HG03442 (cell line): ENCODE measurements around the gene MFSD12.
A peak's percentile ranks its signal among the peaks of the same experiment; 100 is the strongest.
"Not testable (repeated sequence)": the region's sequence is repeated elsewhere in the genome, so short reads cannot be mapped to it uniquely, and the experiment has no call there.

Experiments used
- ATAC-seq: cut with Tn5 transposase; IDR thresholded peaks from one replicate; pipeline ENCODE4 v1.9.1; 2021; ENCODE audit warnings: mild to moderate bottlenecking, moderate library complexity; ENCODE audit not compliant: unreplicated experiment

The MFSD12 gene

DNA sequence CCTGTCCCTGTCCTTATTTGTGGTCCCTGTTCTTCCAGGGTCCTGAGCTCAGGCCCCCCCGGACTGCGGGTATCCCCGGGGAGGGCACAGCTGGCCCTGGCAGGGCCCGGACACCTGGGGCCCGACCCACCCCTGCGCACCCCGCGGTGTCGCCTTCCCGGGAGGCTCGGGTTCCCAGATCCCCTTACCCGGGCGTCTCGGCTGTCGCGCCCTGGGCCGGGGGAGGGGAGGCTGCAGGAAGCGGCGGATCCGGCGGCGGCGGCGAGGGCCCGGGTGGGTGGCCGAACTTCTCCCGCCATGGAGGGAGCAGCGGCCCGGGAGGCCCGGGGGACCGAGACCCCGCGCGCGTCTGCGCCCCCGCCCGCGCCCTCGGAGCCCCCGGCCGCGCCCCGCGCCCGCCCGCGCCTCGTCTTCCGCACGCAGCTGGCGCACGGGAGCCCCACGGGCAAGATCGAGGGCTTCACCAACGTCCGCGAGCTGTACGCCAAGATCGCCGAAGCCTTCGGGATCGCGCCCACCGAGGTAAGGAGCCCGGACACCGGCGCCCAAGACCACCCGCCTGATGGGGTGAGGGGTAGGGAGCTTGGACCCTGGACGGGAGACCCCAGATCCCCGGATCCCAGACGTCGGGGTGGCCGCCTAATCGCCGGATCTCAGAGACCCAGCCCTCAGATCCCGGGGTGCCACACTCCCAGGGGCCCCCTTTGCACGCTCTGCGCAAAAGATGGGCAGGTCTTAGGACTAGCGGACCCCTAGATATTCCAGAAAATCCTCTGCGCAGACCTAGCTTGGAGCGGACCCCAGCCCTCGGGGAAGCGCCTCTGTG, 28.1 kb upstream of the MFSD12 start, which contains the start of gene GIPC3:
GIPC3 (plus strand) TSS at position 178 of the 826 bp plus-strand sequence; CDS start at position 298, 120 bp downstream.
- ATAC-seq: no peak

DNA sequence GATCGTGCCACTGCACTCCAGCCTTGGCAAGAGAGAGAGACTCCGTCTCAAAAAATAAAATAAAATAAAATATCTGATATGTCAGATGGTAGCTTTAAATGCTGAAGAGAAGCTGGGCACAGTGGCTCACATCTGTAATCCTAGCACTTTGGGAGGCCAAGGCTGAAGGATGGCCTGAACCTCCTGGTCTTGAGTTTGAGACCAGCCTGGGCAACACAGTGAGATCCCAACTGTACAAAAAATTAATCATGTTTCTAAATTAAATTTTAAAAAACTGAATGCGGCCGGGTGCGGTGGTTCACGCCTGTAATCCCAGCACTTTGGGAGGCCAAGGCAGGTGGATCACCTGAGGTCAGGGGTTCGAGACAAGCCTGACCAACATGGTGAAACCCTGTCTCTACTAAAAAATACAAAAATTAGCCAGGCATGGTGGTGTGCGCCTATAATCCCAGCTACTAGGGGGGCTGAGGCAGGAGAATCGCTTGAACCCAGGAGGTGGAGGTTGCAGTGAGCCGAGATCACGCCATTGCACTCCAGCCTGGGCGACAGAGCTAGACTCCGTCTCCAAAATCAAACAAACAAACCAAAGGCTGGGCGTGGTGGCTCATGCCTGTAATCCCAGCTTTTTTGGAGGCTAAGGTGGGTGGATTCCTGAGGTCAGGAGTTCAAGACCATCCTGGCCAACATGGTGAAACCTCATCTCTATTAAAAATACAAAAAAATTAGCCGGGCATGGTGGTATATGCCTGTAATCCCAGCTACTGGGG, 26.8 kb upstream of the MFSD12 start:
- not testable (repeated sequence) for ATAC-seq

DNA sequence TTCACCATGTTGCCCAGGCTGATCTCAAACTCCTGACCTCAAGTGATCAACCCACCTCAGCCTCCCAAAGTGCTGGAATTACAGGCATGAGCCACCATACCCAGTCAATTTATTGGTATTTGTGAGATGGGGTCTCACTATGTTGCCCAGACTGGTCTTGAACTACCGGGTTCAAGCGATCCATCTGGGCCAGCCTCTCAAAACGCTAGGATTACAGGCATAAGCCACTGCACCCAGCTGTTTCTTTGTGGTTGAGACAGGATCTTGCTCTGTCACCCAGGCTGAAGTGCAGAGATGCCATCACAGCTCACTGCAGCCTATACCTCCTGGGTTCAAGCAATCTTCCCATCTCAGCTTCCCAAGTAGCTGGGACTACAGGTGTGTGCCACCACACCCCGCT, 24.4 kb upstream of the MFSD12 start:
- ATAC-seq: not testable (repeated sequence)

- ATAC-seq: no peak
Measured at GRCh38 chr19:3580156-3580934, 23.0 kb upstream of the MFSD12 start.

- ATAC-seq: no peak
Measured at GRCh38 chr19:3578390-3578789, 21.0 kb upstream of the MFSD12 start.

GRCh38 chr19:3577723-3578344, 20.4 kb upstream of the MFSD12 start:
- no peak for ATAC-seq

GRCh38 chr19:3576696-3577443, 19.5 kb upstream of the MFSD12 start:
- ATAC-seq: no peak

DNA sequence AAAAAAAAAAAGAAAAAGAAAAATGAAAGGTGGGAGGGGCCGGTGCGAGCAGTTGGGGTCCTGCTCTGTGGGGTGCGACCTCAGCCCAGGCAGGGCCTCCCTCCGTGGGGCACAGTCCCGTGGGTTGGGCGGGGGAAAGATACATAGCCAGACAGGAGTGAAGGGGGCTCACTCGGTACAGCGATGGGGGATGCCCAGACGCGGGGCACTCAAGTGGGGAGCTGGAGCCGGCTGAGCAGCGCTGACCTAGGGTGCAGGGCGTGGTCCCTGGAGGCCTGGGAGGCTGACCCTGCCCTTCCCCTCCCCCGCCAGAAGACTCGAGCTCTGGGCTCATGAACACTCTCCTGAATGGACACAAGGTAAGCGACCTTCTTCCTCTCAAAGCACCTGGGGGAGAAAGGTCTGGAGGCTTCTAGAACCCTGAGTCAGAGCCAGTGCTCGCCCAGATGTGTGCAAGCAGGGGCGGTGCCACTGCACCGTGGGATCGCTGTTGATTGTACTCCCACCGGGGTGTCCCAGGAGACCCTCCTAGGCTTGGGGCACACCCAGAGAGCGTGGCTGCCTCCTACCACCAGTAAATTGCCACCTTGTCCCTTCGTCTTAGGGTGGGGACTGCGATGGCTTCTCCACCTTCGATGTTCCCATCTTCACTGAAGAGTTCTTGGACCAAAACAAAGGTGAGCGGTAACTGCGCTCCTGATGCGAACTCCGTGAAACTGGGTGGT, 18.7 kb upstream of the MFSD12 start:
- ATAC-seq: no peak

GRCh38 chr19:3575260-3575741, 17.9 kb upstream of the MFSD12 start:
- no peak for ATAC-seq

DNA sequence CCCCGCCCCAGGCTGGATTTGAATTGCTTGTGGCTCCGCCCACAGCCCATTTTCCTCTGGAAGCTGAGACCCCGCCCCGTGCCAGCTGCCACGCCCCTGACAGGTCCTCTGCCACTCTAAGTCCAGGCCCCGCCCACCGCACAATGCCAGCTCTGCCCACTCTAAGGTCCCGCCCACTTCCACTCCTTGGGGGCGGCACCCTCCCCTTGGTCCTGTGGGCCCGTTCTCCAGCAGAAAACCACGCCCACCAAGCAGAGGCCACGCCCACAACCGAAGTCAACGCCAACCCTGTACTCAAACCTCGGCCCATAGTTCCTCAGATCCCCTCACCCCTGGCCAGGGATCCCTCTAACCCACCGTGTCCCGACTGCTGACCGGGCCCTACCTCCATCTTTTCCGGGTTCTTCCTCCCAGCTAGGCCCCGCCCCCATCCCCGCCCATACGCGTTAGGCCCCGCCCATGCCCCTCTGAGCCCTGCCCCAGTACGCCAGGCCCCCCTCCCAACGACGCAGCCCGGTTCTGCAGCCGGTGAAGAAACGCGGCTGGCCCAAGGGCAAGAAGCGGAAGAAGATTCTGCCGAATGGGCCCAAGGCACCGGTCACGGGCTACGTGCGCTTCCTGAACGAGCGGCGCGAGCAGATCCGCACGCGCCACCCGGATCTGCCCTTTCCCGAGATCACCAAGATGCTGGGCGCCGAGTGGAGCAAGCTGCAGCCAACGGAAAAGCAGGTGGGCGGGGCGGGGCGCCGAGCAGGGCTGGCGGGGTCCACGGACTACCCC, 16.7 kb upstream of the MFSD12 start:
- peak; percentile 32 for ATAC-seq

DNA sequence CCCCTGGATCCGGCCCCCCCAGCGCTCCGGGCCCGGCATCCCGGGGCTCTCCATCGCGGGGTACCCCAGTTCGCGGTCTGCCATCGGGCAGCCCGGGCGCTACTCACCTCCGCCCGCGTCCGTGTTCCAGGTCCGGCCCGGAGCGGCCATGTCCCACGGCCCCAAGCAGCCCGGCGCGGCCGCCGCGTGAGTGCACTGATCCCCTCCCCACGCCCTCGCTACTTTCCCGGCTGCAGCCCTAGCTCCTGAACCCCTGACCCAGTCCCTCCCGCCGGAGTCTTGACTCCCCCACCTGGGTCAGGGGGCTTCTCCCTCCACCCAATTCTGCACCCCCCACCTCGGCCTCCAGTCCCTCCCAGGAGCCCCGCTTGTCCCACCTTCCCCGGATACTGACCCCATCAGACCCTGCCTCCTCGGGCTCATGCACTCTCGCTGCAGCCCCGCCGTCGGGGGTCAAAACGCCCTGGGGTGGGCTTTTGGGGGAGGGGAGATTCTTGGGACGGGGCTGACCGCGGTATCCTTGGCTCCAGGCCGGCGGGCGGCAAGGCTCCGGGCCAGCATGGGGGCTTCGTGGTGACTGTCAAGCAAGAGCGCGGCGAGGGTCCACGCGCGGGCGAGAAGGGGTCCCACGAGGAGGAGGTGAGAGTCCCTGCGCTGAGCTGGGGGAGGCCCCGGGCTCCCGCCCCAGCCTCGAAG, 15.9 kb upstream of the MFSD12 start:
- ATAC-seq: peak; percentile 2

- ATAC-seq: no peak
Measured at GRCh38 chr19:3572855-3573161, 15.4 kb upstream of the MFSD12 start, which contains the start of gene HMG20B. Gene HMG20B (plus strand): TSS chr19:3572944. CDS start chr19:3573310, 366 bp downstream.

DNA sequence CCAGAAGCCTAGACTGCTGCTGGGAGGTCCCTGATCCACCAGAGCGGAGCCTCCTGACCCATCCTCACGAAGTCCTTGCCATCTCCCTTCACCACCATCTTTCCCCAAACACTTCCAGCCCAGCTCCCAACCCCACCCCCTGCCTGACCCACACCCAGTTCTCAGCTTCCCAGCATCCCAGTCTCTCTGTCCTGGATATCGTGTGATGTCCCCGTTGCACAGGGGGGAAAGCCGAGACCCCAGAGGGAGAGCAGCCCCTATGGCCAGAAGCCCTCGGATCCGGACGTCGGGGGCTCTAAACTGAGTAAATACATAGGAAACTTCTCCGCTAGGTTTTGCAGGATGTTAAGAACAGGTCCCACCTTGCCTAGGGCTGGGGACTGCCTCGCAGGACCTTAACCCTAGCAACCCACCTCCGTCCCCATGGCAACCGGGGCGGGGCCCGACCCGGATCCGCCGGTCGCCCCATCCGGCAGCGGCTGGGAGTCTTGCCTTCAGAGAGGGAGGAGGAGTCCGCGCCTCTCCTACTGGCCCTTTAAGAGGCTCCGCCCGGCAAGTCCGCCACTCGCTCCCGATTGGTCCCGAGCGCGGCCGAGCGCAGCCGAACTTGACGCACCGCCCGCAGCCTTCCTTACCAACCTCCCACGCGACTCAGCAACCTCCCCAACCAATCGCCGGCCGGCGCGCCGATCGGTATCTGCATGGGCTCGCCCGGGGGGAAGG, 14.9 kb upstream of the MFSD12 start:
- peak; percentile 86 for ATAC-seq

GRCh38 chr19:3570606-3571011, 13.2 kb upstream of the MFSD12 start:
- ATAC-seq: no peak

- ATAC-seq: not testable (repeated sequence)
Measured at GRCh38 chr19:3570042-3570441, 12.7 kb upstream of the MFSD12 start.

GRCh38 chr19:3565139-3565538, 7.8 kb upstream of the MFSD12 start:
- ATAC-seq: no peak
